ENCODE results near the gene C3orf18. TPM values are rescaled to one million over a fixed set of nuclear protein-coding genes. Genes with fewer than 3 reads are reported as not detected.

Gene C3orf18
- total RNA-seq, 1 donor, result 9.1 TPM

GRCh38 chr3:50571486-50571885 is 3.9 kb upstream of the C3orf18 start:
- DNase-seq (ENCODE audit: low read depth), result no peak
- TF ChIP-seq CTCF (IDR thresholded peaks at IDR 0.05; ENCODE audit: insufficient read depth, low read depth, low read length), result no peak
- no peak overlapping the region for H3K4me3 ChIP-seq (ENCODE audit: low read depth, low read length)

- DNase-seq (ENCODE audit: low read depth), result no peak
- no peak for TF ChIP-seq CTCF (IDR thresholded peaks at IDR 0.05; ENCODE audit: insufficient read depth, low read depth, low read length)
- peak overlapping the region; percentile 99 for H3K4me3 ChIP-seq (ENCODE audit: low read depth, low read length)
These were observed 3.1 kb upstream of the C3orf18 start for GRCh38 chr3:50570508-50571279.

GRCh38 chr3:50568947-50569749 is 1.6 kb upstream of the C3orf18 start, which contains the start of gene HEMK1:
TSS of gene HEMK1 (plus strand) at chr3:50569522. CDS start at chr3:50571105, 1,583 bp downstream.
- peak within 1 kb of the TSS; percentile 99 for H3K4me3 ChIP-seq (ENCODE audit: low read depth, low read length)
- TF ChIP-seq CTCF (IDR thresholded peaks at IDR 0.05; ENCODE audit: insufficient read depth, low read depth, low read length), result no peak
- peak; percentile 94 for DNase-seq (ENCODE audit: low read depth)

- no peak for DNase-seq (ENCODE audit: low read depth)
- peak overlapping the region; percentile 61 for H3K4me3 ChIP-seq (ENCODE audit: low read depth, low read length)
- TF ChIP-seq CTCF (IDR thresholded peaks at IDR 0.05; ENCODE audit: insufficient read depth, low read depth, low read length), result no peak
These were observed 549 bp downstream of the C3orf18 start for GRCh38 chr3:50567011-50567385.

GRCh38 chr3:50564321-50564720 is 3.2 kb downstream of the C3orf18 start:
- no peak for TF ChIP-seq CTCF (IDR thresholded peaks at IDR 0.05; ENCODE audit: insufficient read depth, low read depth, low read length)

GRCh38 chr3:50563867-50564266 is 3.7 kb downstream of the C3orf18 start:
- TF ChIP-seq CTCF (IDR thresholded peaks at IDR 0.05; ENCODE audit: insufficient read depth, low read depth, low read length), result no peak

More at GRCh38 chr3:50564321-50564720, 3.2 kb downstream of the C3orf18 start:
- DNase-seq (ENCODE audit: low read depth), result no peak
- no peak overlapping the region for H3K4me3 ChIP-seq (ENCODE audit: low read depth, low read length)

More at GRCh38 chr3:50563867-50564266, 3.7 kb downstream of the C3orf18 start:
- DNase-seq (ENCODE audit: low read depth), result no peak
- no peak overlapping the region for H3K4me3 ChIP-seq (ENCODE audit: low read depth, low read length)
